Ovary (tissue), 9 donors: ENCODE data around the gene NTRK2. TPM values are rescaled to one million over a fixed set of nuclear protein-coding genes. Genes with fewer than 3 reads are reported as not detected.

Experiments
- DNase-seq, 5 donors: peaks; one replicate each; pipeline ENCODE4 v3.0.0-alpha.2; 2019 to 2020
- H3K27ac ChIP-seq, 2 donors: fragments of 200-600 bp; one replicate each; pipeline versions ENCODE4 v1.5.1 to v1.8.0; 2019 to 2022
- H3K27me3 ChIP-seq: fragments of 200-600 bp; one replicate; pipeline ENCODE4 v1.8.0; 2022
- H3K36me3 ChIP-seq: fragments of 200-600 bp; sonication (generic); one replicate; pipeline ENCODE4 v1.5.1; 2019
- H3K4me1 ChIP-seq: one replicate; pipeline ENCODE4 v1.8.1; 2013; ENCODE audit warnings: mild to moderate bottlenecking, moderate library complexity; ENCODE audit not compliant: insufficient read depth
- H3K4me3 ChIP-seq: fragments of 200-600 bp; sonication (generic); one replicate; pipeline ENCODE4 v1.5.1; 2017
- H3K9me3 ChIP-seq, 2 donors: fragments of 200-600 bp in 1 of 2; sonication (generic) in 1 of 2; one replicate each; pipeline versions ENCODE4 v1.5.1 to v1.8.1; 2013 to 2019; ENCODE audit warnings: mild to moderate bottlenecking in 1 of 2, moderate library complexity in 1 of 2
- CTCF ChIP-seq, 3 donors: fragments of 450-650 bp in 2 of 3; fragments of 200-600 bp in 1 of 3; IDR thresholded peaks; one replicate each; pipeline versions ENCODE4 v1.5.1 to v1.8.0; 2016 to 2022; ENCODE audit warnings: antibody characterized with exemption in 3 of 3, mild to moderate bottlenecking in 1 of 3
- EP300 ChIP-seq: sonication (generic); formaldehyde crosslinking; IDR thresholded peaks from one replicate; pipeline ENCODE4 v1.6.1; 2017; ENCODE audit warnings: antibody characterized with exemption
- POLR2A ChIP-seq: fragments of 450-650 bp; IDR thresholded peaks from one replicate; pipeline ENCODE4 v1.6.1; 2017; ENCODE audit warnings: antibody characterized with exemption, mild to moderate bottlenecking, moderate library complexity
- WGBS, 3 donors: extraction: QIAGEN DNeasy Blood & Tissue Kit in 1 of 3; methylation state at CpG; one replicate each; pipeline versions ENCODE4 v1.1.5 to v1.1.7; 2013 to 2017; 5-methylcytosine and 5-hydroxymethylcytosine counted together
- intact Hi-C, 4 donors: fragments of 100-400 bp; cut with DNase I; formaldehyde crosslinking; loops; one replicate each; pipeline versions ENCODE4 v1.11.0 to v1.15.1; 2022 to 2023
- polyA plus RNA-seq, 2 donors: library from polyadenylated mRNA; stranded (reverse); fragments of 200-250 nt in 1 of 2; fragments of 350-450 nt in 1 of 2; fragmentation: Illumina TruSeq in 1 of 2; extraction: RNeasy Lipid Tissue Mini Kit (QIAGEN cat#74804) in 1 of 2; gene quantifications; one replicate each; pipeline ENCODE4 v1.2.3, GENCODE V29; 2013 to 2014
- total RNA-seq, 7 donors: library from RNA; depleted of rRNA in 2 of 7; stranded (reverse); fragments of >200 nt in 2 of 7; fragmentation: NEBNext Ultra II Directional in 3 of 7; extraction: Animal tissue kit (Norgen Biotek cat#: 25700) in 3 of 7; gene quantifications; one replicate each; pipeline versions ENCODE4 v1.1.0 to v1.2.4, GENCODE V29; 2016 to 2023
- donor health status: DM: no; HTN: no; CAD: no; lungs with moderate emphysema.
- donor health status: DM: no; HTN: no; CAD: no.
- donor health status: Bipolar disorder and iron deficiency.
- donor health status: DM: yes; HTN: yes; CAD: no.
- donor health status: DM: no; HTN: no; CAD: no.
- donor health status: DM: yes; HTN: yes; CAD: no.

NTRK2 gene
- total and polyA plus RNA-seq, 9 donors: 6.4 to 31.1 (median 10.8) TPM

- Histone ChIP-seq H3K27ac (no peak overlapping the region), H3K4me1 (no peaks in the 10 kb centered on the region), H3K27me3 (no peaks in the 10 kb centered on the region), H3K36me3 (no peaks in the 10 kb centered on the region), H3K4me3 (no peak overlapping the region), H3K9me3 (no peaks in the 10 kb centered on the region)
- TF ChIP-seq POLR2A (no peak), CTCF (IDR thresholded peaks at IDR 0.05) (no peak), EP300 (no peak)
- no peak for DNase-seq
- WGBS, 3 donors: 79 to 88% (median 80%) methylated on average over 6 of the region's 6 CpGs
- intact Hi-C loops: no loop called here
These were observed 320.9 kb downstream of the NTRK2 start for GRCh38 chr9:84990416-84990815.

- Histone ChIP-seq H3K4me3 (no peak overlapping the region), H3K9me3 (no peaks in the 10 kb centered on the region), H3K27ac (no peak overlapping the region), H3K27me3 (no peaks in the 10 kb centered on the region), H3K36me3 (no peaks in the 10 kb centered on the region), H3K4me1 (no peaks in the 10 kb centered on the region)
- no peak for DNase-seq
- TF ChIP-seq EP300 (no peak), CTCF (IDR thresholded peaks at IDR 0.05) (no peak), POLR2A (no peak)
- intact Hi-C loops: no loop called here
- 82 to 89% (median 85%) methylated on average over 13 of the region's 13 CpGs for WGBS, 3 donors
These were observed 321.5 kb downstream of the NTRK2 start for GRCh38 chr9:84990850-84991513.

GRCh38 chr9:84991514-84991870 lies 322.0 kb downstream of the NTRK2 start:
- no peak overlapping the region for H3K4me3 ChIP-seq
- no peak for DNase-seq
- WGBS, 3 donors: 64 to 76% (median 64%) methylated on average over 7 of the region's 7 CpGs
- no peak overlapping the region for H3K27ac ChIP-seq
- intact Hi-C loops: no loop called here
- no peaks in the 10 kb centered on the region for H3K36me3 ChIP-seq
- no peaks in the 10 kb centered on the region for H3K4me1 ChIP-seq
- H3K9me3 ChIP-seq: no peaks in the 10 kb centered on the region
- no peak for TF ChIP-seq POLR2A
- TF ChIP-seq EP300: no peak
- no peak for TF ChIP-seq CTCF (IDR thresholded peaks at IDR 0.05)
- no peaks in the 10 kb centered on the region for H3K27me3 ChIP-seq

GRCh38 chr9:84992381-84992780 lies 322.9 kb downstream of the NTRK2 start:
- DNase-seq: no peak
- intact Hi-C loops: no loop called here
- TF ChIP-seq EP300: no peak
- no peaks in the 10 kb centered on the region for H3K9me3 ChIP-seq
- no peak overlapping the region for H3K4me3 ChIP-seq
- H3K27me3 ChIP-seq: no peaks in the 10 kb centered on the region
- 77 to 90% (median 83%) methylated on average over 3 of the region's 3 CpGs for WGBS, 3 donors
- no peaks in the 10 kb centered on the region for H3K4me1 ChIP-seq
- H3K27ac ChIP-seq: no peak overlapping the region
- no peaks in the 10 kb centered on the region for H3K36me3 ChIP-seq

GRCh38 chr9:84993105-84993504 lies 323.6 kb downstream of the NTRK2 start:
- DNase-seq: no peak
- H3K9me3 ChIP-seq: no peaks in the 10 kb centered on the region
- H3K27ac ChIP-seq: no peak overlapping the region
- no peak overlapping the region for H3K4me3 ChIP-seq
- TF ChIP-seq CTCF (IDR thresholded peaks at IDR 0.05): no peak
- TF ChIP-seq EP300: no peak
- TF ChIP-seq POLR2A: no peak
- H3K27me3 ChIP-seq: no peaks in the 10 kb centered on the region
- 76 to 95% (median 85%) methylated on average over 1 of the region's 1 CpG for WGBS, 3 donors
- no peaks in the 10 kb centered on the region for H3K36me3 ChIP-seq
- H3K4me1 ChIP-seq: no peaks in the 10 kb centered on the region
- intact Hi-C loops: no loop called here
